ENCODE measurements around the gene SLC30A1. TPM values are rescaled to one million over a fixed set of nuclear protein-coding genes. Genes with fewer than 3 reads are reported as not detected.

The SLC30A1 gene
- total and polyA plus RNA-seq, 2 donors (not counting 1 experiment from before 2014, with no cell fraction given): 13.6 to 45.2 TPM

GRCh38 chr1:211605603-211606331, 26.8 kb upstream of the SLC30A1 start:
- H3K27me3 ChIP-seq (ENCODE audit: control insufficient read depth, insufficient read depth, low read length): no peaks in the 10 kb centered on the region
- H3K9ac ChIP-seq (ENCODE audit: insufficient read depth, low read length): no peak overlapping the region
- H3K27ac ChIP-seq (ENCODE audit: insufficient read depth, low read length): no peak overlapping the region
- TF ChIP-seq, protein P1, sequence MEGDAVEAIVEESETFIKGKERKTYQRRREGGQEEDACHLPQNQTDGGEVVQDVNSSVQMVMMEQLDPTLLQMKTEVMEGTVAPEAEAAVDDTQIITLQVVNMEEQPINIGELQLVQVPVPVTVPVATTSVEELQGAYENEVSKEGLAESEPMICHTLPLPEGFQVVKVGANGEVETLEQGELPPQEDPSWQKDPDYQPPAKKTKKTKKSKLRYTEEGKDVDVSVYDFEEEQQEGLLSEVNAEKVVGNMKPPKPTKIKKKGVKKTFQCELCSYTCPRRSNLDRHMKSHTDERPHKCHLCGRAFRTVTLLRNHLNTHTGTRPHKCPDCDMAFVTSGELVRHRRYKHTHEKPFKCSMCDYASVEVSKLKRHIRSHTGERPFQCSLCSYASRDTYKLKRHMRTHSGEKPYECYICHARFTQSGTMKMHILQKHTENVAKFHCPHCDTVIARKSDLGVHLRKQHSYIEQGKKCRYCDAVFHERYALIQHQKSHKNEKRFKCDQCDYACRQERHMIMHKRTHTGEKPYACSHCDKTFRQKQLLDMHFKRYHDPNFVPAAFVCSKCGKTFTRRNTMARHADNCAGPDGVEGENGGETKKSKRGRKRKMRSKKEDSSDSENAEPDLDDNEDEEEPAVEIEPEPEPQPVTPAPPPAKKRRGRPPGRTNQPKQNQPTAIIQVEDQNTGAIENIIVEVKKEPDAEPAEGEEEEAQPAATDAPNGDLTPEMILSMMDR (conservative IDR thresholded peaks at IDR 0.05 in 1 of 2, IDR thresholded peaks at IDR 0.05 in 1 of 2; ENCODE audit: low read depth in 1 of 2, low read length in 2 of 2): no peak
- TF ChIP-seq EZH2 (IDR thresholded peaks at IDR 0.05; ENCODE audit: low read length, missing control alignments): no peak
- H3K4me3 ChIP-seq (replicated peaks in 1 of 4; ENCODE audit: control extremely low read depth in 1 of 4, insufficient read depth in 1 of 4, low read depth in 3 of 4, low read length in 4 of 4): no peak overlapping the region
- no peaks in the 10 kb centered on the region for H3K79me2 ChIP-seq (ENCODE audit: control insufficient read depth, insufficient read depth, low read length)
- peaks cover 7% of the 10 kb centered on the region for H3K4me1 ChIP-seq (ENCODE audit: control insufficient read depth, extremely low read depth, insufficient read depth, low read length)
- H3K9me3 ChIP-seq (ENCODE audit: control insufficient read depth, insufficient read depth, low read depth, low read length): no peaks in the 10 kb centered on the region
- no peaks in the 10 kb centered on the region for H4K20me1 ChIP-seq (ENCODE audit: control insufficient read depth, extremely low read depth, insufficient read depth, low read length)
- no peak overlapping the region for H3K4me2 ChIP-seq (ENCODE audit: extremely low read depth, insufficient read depth, low read length)
- H3K36me3 ChIP-seq (ENCODE audit: control insufficient read depth, insufficient read depth, low read length): no peaks in the 10 kb centered on the region
- DNase-seq (ENCODE audit: low read depth in 2 of 2): no peak
- H2AFZ ChIP-seq (ENCODE audit: low read length): no peak overlapping the region

DNA sequence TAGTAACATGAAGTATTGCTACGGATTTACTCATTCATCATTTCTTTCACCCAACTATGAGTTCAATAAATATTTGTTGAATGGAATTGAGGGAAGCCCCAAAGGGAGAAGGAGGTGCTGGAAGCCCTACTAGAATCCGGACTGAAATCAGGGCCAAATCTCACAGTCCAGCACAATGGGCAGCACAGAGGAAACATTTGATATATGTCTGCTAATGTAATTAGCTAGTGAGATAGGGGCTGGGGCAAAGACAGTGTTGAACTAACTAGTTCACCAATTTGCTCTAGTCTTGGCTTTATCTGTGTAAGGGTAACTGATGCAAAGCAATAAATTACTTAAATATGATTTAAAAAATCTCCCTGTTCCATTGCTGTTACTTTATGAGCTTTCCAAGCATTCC, 26.1 kb upstream of the SLC30A1 start:
- Histone ChIP-seq H3K27ac (ENCODE audit: insufficient read depth, low read length) (no peak overlapping the region), H3K9me3 (ENCODE audit: control insufficient read depth, insufficient read depth, low read depth, low read length) (no peaks in the 10 kb centered on the region), H3K36me3 (ENCODE audit: control insufficient read depth, insufficient read depth, low read length) (no peaks in the 10 kb centered on the region), H3K4me2 (ENCODE audit: extremely low read depth, insufficient read depth, low read length) (no peak overlapping the region), H2AFZ (ENCODE audit: low read length) (no peak overlapping the region), H3K27me3 (ENCODE audit: control insufficient read depth, insufficient read depth, low read length) (no peaks in the 10 kb centered on the region), H3K9ac (ENCODE audit: insufficient read depth, low read length) (no peak overlapping the region), H4K20me1 (ENCODE audit: control insufficient read depth, extremely low read depth, insufficient read depth, low read length) (no peaks in the 10 kb centered on the region), H3K4me1 (ENCODE audit: control insufficient read depth, extremely low read depth, insufficient read depth, low read length) (peaks cover 7% of the 10 kb centered on the region), H3K4me3 (replicated peaks in 1 of 4; ENCODE audit: control extremely low read depth in 1 of 4, insufficient read depth in 1 of 4, low read depth in 3 of 4, low read length in 4 of 4) (no peak overlapping the region), H3K79me2 (ENCODE audit: control insufficient read depth, insufficient read depth, low read length) (no peaks in the 10 kb centered on the region)
- TF ChIP-seq, protein P1 (conservative IDR thresholded peaks at IDR 0.05 in 1 of 2, IDR thresholded peaks at IDR 0.05 in 1 of 2; ENCODE audit: low read depth in 1 of 2, low read length in 2 of 2): no peak
- no peak for TF ChIP-seq EZH2 (IDR thresholded peaks at IDR 0.05; ENCODE audit: low read length, missing control alignments)
- no peak for DNase-seq (ENCODE audit: low read depth in 2 of 2)

GRCh38 chr1:211604548-211604947, 25.6 kb upstream of the SLC30A1 start:
- no peak overlapping the region for H3K4me3 ChIP-seq (replicated peaks in 1 of 4; ENCODE audit: control extremely low read depth in 1 of 4, insufficient read depth in 1 of 4, low read depth in 3 of 4, low read length in 4 of 4)
- H3K9ac ChIP-seq (ENCODE audit: insufficient read depth, low read length): no peak overlapping the region
- DNase-seq (ENCODE audit: low read depth in 2 of 2): no peak
- H3K27me3 ChIP-seq (ENCODE audit: control insufficient read depth, insufficient read depth, low read length): no peaks in the 10 kb centered on the region
- H3K9me3 ChIP-seq (ENCODE audit: control insufficient read depth, insufficient read depth, low read depth, low read length): no peaks in the 10 kb centered on the region
- no peak overlapping the region for H2AFZ ChIP-seq (ENCODE audit: low read length)
- H3K79me2 ChIP-seq (ENCODE audit: control insufficient read depth, insufficient read depth, low read length): no peaks in the 10 kb centered on the region
- peaks cover 7% of the 10 kb centered on the region for H3K4me1 ChIP-seq (ENCODE audit: control insufficient read depth, extremely low read depth, insufficient read depth, low read length)
- H3K36me3 ChIP-seq (ENCODE audit: control insufficient read depth, insufficient read depth, low read length): no peaks in the 10 kb centered on the region
- H3K4me2 ChIP-seq (ENCODE audit: extremely low read depth, insufficient read depth, low read length): no peak overlapping the region
- H3K27ac ChIP-seq (ENCODE audit: insufficient read depth, low read length): no peak overlapping the region
- TF ChIP-seq EZH2 (IDR thresholded peaks at IDR 0.05; ENCODE audit: low read length, missing control alignments): no peak
- TF ChIP-seq, protein P1 (conservative IDR thresholded peaks at IDR 0.05 in 1 of 2, IDR thresholded peaks at IDR 0.05 in 1 of 2; ENCODE audit: low read depth in 1 of 2, low read length in 2 of 2): no peak
- H4K20me1 ChIP-seq (ENCODE audit: control insufficient read depth, extremely low read depth, insufficient read depth, low read length): no peaks in the 10 kb centered on the region
